OCI-M2 (cell line): ENCODE measurements around the gene CCDC28B.

Experiments used
- DNase-seq: peaks from one replicate; lab custom pipeline; 2025; ENCODE audit not compliant: unreplicated experiment; lab: John Stamatoyannopoulos, UW

Gene CCDC28B

DNA sequence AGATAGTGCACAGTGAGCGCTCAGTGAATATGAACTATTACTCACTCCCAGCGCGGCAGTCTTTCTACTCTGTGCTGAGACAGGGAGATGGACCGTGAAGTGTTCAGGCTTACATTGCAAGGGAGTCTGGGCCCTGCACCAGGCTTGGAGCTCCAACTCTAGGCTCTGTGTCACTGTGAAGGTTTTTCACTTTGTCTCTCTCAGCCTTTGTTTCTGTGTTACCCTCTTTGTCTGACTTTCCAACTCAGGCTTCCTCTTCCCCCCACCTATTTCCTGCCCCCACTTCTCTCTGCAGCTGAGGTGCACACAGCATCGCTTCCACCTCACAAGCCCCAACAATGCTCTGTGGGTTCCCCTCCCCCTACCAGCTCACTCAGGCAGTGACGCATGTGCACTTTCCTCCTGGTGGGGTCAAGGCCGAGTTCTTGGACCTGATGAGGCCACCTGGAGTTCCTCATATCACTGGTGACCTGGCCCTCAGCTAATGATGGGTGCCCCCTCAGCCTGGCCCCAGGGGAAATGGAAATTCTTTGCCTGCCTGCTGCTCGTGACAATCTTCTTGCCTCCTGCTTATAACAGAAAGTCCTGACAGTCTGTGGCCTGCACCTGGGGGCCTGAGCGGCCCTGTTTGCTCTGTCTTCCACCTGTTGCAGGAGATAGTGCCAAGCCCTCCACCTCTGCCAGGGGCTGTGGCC is 49.6 kb downstream of the CCDC28B start:
- no peak for DNase-seq

DNA sequence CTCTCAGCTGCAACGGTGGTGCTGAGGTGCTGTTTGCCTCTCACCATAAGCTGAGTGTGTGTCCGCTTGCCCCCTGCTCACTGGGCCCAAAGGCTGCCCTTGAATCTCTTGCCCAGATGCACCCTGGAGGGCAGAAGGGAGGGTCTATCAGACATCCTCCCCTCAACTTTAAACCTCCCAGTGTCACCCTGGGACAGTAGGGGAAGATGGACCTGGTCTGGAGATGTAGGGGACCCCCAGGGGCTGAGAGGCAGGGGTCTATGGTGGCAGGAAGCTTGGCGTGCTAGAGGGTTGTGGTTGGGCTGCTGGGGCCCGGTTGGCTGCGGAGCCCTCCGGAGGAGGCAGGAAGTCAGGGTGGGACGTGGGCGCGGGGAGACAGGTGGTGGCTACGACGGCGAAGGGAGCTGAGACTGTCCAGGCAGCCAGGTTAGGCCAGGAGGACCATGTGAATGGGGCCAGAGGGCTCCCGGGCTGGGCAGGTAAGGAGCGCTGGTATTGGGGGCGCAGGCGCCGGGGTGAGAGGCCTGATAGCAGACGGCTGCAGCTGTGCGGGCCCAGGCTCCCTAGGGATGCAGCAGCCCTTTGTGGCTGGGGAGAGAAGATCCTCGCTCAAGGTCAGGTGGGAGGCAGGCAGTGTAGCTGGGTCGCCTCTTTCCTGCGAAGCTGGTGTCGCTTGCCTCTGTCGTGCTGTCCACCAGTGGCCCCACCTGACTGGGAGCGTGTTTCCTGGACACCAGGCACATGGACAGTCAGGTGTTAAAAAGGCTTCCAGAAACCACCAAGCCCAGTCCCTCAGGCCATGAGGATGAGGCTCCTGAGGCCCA is 50.7 kb downstream of the CCDC28B start, which contains the start of gene LCK:
Gene LCK (plus strand): TSS at position 373 of the 824 bp plus-strand sequence. CDS start 23,065 bp downstream, outside the sequence.
- DNase-seq: no peak
